ENCODE measurements around the gene NANOS3.

Gene NANOS3

DNA sequence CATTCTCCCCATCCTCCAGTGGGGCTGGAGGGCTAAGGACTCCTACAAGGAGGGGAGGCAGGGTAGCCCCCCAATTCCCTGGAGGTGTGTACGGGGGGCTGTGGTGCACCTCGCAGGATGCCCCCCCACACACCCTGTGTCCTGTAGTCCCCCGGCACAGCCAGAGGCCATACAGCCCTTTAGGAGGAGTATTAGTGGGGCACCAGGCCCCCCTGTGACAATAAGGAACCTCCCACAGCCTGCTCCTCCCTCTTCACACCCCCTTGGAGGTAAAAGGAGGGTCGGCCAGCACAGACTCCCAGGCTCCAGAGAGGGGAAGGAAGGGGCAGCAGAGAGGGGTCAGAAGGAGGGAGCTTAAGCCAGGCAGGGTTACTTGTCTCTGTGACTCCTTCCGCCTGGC, at the start of gene NANOS3:
NANOS3 (plus strand) TSS at position 301 of the 400 bp plus-strand sequence. CDS start 115 bp downstream, outside the sequence.
- DNase-seq: no peak

DNA sequence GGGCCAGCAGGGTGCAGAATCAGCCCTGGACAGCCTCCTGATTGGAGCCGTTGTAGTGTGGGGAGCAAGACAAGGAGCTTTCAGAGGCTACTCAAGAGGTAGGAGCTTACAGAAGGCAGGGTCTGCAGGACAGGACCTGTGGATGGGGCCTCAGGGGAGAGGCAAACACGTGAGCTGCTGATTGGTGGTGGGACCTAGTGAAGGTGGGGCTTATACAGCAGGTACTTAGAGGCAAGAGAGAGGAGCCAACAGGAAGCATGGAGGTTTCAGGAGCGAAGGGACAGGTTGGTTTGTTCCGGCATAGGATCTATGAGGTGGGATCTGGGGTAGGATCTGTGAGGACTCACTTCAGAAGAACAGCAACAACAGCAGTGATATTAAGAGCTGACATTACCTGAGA, 49.3 kb upstream of the NANOS3 start:
- no peak for DNase-seq

DNA sequence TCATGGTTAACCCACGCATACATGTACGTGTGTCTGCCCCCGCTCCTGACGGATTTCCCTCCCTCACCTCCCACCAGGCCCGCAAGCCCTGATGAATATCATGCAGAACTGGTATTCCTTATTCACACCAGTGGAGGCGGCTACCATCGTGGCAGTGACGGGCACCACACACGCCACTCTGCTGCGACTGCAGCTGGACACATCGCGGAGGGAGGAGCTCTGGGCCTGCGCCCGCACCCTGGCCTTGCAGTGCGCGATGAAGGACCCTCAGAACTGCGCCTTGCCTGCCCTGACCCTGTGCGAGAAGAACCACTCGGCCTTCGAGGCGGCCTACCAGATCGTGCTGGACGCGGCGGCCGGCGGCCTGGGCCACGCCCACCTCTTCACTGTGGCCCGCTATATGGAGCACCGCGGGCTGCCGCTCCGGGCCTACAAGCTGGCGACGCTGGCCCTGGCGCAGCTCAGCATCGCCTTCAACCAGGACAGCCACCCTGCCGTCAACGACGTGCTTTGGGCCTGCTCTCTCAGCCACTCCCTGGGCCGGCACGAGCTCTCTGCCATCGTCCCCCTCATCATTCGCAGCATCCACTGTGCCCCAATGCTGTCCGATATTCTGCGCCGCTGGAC, 46.7 kb upstream of the NANOS3 start:
- DNase-seq: no peak

GRCh38 chr19:13830741-13831536, 46.0 kb upstream of the NANOS3 start:
- no peak for DNase-seq

- DNase-seq: no peak
These were observed 45.1 kb upstream of the NANOS3 start for GRCh38 chr19:13831537-13832467.

GRCh38 chr19:13833330-13834243, 43.3 kb upstream of the NANOS3 start:
- DNase-seq: peak; percentile 87

GRCh38 chr19:13834244-13835069, 42.5 kb upstream of the NANOS3 start:
- no peak for DNase-seq

- no peak for DNase-seq
These were observed 40.9 kb upstream of the NANOS3 start for GRCh38 chr19:13835791-13836723.

DNA sequence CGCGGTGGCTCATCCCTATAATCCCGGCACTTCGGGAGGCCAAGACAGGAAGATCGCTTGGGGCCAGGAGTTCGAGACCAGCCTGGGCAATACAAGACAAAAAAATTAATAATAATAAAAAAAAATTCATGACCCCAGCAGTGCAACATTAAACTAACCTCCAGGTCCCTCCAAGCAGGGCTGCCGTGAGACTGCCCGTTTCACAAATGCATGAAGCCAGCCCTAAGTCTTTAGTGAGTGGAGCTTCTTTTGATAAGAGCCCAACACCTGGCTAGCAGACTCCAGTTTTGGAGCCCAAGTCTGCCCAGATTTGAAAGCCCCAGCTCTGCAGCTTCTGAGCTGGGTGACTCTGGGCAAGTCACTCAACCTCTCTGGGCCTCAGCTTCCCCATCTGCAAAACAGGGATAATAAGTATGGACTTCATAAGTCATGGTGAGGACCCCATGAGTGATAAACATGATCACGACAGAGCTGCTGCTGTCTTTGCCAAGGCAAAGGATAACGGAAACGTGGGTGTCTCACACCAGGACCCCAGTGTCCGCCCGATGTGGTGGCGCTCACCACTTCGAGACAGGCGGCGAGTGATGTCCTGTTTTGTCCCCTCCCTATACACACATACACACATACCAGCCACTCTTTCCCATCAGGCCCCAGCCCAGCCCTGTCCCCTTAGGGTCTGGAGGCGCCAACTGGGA, 38.4 kb upstream of the NANOS3 start:
- DNase-seq: no peak

GRCh38 chr19:13839130-13839937, 37.6 kb upstream of the NANOS3 start:
- peak; percentile 84 for DNase-seq

DNA sequence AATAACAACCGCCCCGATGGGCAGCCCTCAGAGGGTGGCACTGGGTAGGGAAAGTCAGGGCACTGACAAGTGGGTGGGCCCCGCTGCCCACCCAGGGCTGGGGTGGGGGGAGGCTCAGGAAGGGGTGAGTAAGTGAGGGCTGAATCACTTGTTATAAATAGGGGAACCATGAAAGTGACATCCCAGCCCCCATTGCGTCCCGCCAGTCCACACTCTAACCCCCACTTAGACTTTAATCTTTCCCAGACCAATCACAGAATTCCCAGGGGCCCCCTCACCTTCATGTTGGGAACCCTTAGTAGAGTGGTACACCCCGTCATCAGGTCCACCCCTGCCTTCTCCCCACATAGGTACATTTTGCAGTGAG, 37.0 kb upstream of the NANOS3 start:
- peak; percentile 60 for DNase-seq

DNA sequence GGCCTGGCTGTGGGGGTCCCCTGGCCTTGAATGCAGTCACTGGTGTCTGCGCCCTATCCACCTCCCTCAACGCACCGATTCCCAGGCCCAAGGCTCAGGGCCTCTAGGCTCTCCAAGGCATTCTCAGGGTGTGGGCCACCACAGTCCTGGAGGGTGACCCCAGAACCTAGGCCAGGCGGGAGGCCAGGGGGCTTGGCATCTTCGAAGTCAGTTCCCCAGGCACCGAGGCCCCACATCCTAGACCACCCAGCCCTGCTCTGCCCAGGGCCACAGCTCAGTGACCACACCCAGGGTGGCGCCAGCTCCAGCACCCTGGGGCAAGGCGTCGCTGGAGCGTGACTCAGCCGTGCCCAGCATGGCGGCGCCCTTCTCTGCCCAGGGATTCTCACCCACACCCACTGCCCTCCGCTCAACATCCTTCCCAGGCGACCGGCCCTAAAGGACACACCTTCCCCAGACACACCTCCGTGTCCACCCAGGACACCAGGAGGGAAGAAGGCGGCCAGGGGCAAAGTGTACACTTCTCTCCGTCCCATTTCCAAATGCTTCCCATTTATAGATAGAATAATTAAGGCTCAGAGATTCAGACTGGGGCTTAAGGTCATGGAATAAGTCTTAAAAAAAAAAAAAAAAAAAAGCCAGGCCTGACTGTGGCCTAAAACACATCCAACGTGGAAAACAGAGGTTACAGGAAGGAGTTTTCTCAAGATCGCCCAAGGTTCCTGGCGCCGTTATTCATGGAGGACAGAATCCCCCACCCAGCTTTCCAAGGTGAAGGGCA, 36.4 kb upstream of the NANOS3 start:
- no peak for DNase-seq

DNA sequence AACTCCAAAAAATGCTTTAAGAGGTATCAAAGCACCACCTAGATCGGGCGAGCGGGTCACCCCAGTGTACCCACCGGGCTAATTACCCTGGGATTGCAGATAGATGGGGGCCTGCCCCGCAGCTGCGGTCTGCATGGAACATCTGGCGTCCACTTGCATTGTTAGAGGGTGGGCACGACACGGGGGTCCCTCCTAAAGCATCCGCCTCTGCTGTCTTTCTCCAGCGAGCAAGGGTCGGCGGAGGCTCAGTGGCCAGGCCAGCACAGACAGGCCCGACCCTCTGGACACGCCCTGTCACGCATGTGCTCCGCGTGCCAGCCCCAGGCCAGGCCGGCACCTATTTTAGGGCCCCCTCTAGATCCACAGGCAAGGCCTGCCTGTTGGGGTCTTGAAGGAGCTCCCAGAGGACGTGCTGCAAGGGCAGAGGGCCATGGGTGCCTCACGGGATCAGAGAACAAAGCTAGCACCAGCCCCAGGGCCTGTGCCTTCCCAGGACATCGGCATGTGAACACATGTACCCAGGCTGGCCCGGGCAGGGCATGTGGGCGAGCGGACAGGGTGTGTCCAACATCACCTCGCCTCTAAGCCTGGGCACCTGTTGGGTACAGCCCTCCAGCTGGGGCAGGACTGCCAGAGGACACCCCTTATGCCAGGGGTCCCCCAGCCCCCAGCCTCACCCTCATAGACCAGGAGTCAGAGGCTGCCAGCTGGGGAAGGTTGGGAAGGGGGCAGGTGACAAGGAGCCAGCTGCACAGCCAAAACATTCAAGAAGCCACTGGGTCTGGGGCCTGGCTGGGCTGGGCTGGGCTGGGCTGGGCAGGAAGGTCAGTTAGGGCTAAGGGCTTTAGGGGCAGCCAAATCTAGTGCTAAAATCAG, 35.6 kb upstream of the NANOS3 start:
- DNase-seq: no peak

- no peak for DNase-seq
These were observed 35.0 kb upstream of the NANOS3 start for GRCh38 chr19:13841962-13842290.

DNA sequence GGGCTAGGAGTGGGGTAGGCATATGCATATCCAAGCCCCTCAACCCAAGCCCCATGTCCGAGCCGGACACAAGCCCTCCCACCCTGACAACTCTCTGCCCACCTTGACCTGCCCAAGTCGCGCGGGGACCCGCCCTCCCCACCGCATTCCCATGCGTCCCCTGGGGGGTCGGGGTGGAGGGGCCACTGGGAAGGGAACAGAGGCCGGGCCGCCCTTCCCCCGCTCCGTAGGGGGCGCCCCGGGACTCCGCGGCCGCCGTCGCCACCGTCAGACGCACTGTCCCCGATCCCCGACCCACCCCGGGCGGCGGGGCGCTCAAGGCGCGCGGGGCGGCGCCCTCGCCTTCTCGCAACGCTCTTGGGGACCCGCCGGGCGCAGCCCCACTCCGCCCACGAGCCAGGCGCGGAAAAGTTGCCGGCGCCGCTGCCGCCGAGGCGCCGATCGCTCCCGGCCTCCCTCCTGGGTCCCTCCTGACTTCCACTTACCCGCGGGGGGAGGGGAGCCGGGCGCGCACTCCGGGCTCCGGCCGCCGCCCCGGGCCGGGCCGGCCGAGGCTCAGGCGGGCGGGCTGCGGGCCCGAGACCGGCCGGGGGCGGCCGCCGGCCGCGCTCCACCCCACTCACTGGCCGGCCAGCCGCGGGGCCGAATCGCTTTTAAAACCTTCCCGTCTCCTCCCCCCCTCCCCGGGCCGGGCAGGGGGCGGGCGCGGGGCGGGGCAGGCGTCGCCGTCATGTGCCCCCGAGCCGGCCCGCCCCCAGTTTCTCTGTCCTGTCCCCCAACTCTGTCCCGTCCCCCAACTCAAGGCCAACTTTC, 34.4 kb upstream of the NANOS3 start:
- peak; percentile 55 for DNase-seq
